ENCODE data around the gene SPINT3.

The SPINT3 gene

GRCh38 chr20:45510242-45510862, 5.1 kb downstream of the SPINT3 start:
- H3K27ac ChIP-seq: no peak overlapping the region

GRCh38 chr20:45509091-45509490, 6.3 kb downstream of the SPINT3 start:
- no peak overlapping the region for H3K27ac ChIP-seq
- no peak for TF ChIP-seq ZFX (IDR thresholded peaks at IDR 0.05; ENCODE audit: borderline replicate concordance)
- no peak for TF ChIP-seq CTCF (IDR thresholded peaks at IDR 0.05)

More at GRCh38 chr20:45510242-45510862, 5.1 kb downstream of the SPINT3 start:
- TF ChIP-seq CTCF (IDR thresholded peaks at IDR 0.05): no peak
- no peak for TF ChIP-seq ZFX (IDR thresholded peaks at IDR 0.05; ENCODE audit: borderline replicate concordance)

GRCh38 chr20:45508068-45508886, 7.1 kb downstream of the SPINT3 start:
- H3K27ac ChIP-seq: no peak overlapping the region

GRCh38 chr20:45507011-45507820, 8.2 kb downstream of the SPINT3 start:
- TF ChIP-seq CTCF (IDR thresholded peaks at IDR 0.05) (no peak), ZFX (IDR thresholded peaks at IDR 0.05; ENCODE audit: borderline replicate concordance) (no peak)
- no peak overlapping the region for H3K27ac ChIP-seq

More at GRCh38 chr20:45508068-45508886, 7.1 kb downstream of the SPINT3 start:
- no peak for TF ChIP-seq ZFX (IDR thresholded peaks at IDR 0.05; ENCODE audit: borderline replicate concordance)
- TF ChIP-seq CTCF (IDR thresholded peaks at IDR 0.05): no peak

GRCh38 chr20:45506398-45506797, 9.0 kb downstream of the SPINT3 start:
- TF ChIP-seq ZFX (IDR thresholded peaks at IDR 0.05; ENCODE audit: borderline replicate concordance) (no peak), CTCF (IDR thresholded peaks at IDR 0.05) (no peak)
- H3K27ac ChIP-seq: no peak overlapping the region

GRCh38 chr20:45503403-45503802, 12.0 kb downstream of the SPINT3 start:
- H3K27ac ChIP-seq: no peak overlapping the region
- TF ChIP-seq CTCF (IDR thresholded peaks at IDR 0.05): no peak
- TF ChIP-seq ZFX (IDR thresholded peaks at IDR 0.05; ENCODE audit: borderline replicate concordance): no peak
